Activated naive CD4-positive, alpha-beta T cell (primary cell): ENCODE data around the gene DNM1.
"Not testable (repeated sequence)": the region's sequence is repeated elsewhere in the genome, so short reads cannot be mapped to it uniquely, and the experiment has no call there.

Experiments
- DNase-seq, 4 experiments: peaks; one replicate each; lab custom pipeline; 2025; lab: John Stamatoyannopoulos, UW

Gene DNM1

DNA sequence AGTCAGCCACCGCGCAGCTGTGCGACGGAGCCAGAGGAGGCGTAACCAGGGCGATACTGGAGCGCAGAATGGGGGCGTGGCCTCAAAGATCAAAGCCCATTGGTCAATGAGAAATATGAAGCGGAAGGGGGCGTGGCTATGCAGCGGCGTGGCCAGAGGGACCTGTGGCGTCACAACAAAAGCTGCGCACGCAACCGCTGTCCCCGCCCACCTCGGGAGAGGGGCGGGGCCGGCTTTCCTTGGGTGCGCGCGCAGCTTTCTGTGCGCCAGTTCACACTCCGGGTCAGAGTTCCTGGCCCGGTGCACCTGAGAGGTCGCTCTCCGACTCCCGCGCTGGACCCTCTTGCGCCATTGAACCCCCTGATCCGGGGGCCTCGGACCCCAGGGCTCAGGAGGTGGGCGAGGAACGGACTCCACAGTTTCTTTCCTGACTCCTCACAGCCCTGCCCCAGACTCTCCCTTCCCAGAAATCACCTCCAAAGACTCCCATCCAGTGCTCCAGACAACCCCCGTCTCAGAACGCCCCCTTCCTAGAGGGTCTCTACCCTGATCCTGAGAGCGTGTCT, 72.9 kb downstream of the DNM1 start, which contains the start of gene SWI5:
Gene SWI5 (plus strand): TSS at position 269 of the 566 bp plus-strand sequence.
- peak; percentile 99 to 100 (median 100) for DNase-seq

DNA sequence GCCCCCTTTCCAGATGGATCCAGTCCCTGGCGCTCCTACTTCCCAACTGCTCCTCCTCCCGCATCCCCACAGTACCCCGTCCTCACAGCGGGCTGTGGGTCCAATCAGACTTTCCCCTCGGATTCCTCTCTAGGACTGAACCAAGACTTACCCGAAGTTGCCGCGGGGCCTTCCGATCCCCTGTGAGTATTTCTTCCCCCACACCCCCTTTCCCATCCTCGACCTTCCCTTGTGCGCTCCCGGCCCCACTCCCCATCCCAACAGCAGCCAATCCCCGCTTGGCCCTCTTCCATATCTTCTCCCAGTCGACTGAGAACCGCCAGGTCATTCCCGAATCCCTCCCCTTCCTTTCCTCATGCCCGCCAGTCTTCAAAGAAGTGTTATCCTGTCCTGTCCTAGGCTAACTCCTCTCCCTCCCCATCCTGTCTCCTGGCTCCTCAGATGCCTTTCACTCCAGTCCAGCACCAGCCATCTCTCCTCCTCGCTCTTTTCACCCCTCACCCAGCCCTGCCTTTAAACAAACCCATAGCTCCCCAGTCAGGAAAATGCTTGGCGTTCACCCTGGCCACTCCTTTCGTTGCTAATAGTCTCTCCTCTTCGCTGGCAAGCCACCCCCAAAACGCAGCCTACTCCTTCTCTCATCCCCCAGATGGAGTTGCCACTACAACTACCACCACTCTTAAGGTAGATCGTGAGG, 73.5 kb downstream of the DNM1 start:
- no peak for DNase-seq

- DNase-seq = not testable (repeated sequence)
These were observed 76.2 kb downstream of the DNM1 start for GRCh38 chr9:128279088-128280073.

- no peak for DNase-seq
These were observed 77.0 kb downstream of the DNM1 start for GRCh38 chr9:128280084-128280622.

DNA sequence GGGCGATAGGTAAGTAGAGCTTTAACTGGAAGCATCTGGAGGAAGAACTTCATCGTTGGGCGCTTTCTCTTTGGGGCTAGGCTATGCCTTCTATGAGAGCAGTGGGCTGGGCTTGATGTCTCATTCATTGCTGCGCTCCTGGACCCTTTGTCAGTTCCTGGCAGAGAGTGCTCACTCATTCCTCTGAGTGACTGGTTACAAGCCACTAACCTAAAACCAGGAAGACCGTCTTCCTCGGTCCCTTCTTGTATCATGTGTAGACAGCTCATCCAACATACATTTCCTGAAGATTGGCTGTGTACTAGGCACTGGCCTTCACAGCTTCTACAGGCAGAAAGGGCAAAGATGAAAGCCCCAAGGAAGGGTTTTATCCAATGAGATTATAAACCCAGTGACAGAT, 79.3 kb downstream of the DNM1 start:
- DNase-seq = no peak

GRCh38 chr9:128285033-128285784, 82.0 kb downstream of the DNM1 start:
- no peak for DNase-seq

DNA sequence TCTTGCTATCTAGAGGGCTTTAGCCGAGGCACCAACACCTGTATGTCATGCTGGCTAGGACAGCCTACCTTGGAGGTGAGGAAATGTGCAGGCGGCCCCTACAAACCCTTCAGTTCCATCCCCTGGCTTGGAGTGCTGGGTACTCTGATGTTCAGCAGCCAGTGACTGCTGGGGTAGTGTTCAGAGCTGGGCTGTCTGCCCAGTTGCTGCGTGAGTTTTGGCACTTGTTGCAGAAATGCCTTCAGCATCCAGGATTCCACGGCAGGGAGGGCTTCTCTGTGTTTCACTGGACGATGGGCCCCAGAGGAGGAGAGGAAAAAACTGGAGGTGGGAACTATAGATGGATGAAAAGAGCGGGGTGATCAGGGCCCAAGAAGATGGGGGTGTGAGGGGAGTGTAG, 83.3 kb downstream of the DNM1 start:
- DNase-seq = no peak

GRCh38 chr9:128288273-128289004, 85.3 kb downstream of the DNM1 start:
- no peak for DNase-seq

GRCh38 chr9:128292009-128292408, 88.8 kb downstream of the DNM1 start:
- DNase-seq = no peak

DNA sequence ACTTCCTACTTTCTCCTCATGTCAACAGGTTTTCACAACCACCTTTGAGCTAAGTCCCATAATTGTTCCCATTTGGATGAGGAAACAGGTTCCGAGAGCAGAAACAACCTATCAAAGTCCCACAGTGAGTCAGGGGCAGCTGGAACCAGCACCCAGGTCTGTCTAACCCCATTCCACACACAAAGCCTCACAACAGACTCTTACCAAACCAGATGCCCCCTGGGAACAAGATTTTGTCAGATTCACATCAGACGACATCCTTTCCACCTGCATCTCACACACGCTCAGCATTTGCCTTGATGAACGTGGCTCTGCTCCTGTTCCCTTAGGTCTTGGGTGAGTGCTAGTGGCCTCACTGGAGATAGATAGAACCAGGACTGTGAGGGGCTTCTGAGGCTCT, 89.9 kb downstream of the DNM1 start:
- no peak for DNase-seq

- no peak for DNase-seq
These were observed 91.0 kb downstream of the DNM1 start for GRCh38 chr9:128294142-128294541.

DNA sequence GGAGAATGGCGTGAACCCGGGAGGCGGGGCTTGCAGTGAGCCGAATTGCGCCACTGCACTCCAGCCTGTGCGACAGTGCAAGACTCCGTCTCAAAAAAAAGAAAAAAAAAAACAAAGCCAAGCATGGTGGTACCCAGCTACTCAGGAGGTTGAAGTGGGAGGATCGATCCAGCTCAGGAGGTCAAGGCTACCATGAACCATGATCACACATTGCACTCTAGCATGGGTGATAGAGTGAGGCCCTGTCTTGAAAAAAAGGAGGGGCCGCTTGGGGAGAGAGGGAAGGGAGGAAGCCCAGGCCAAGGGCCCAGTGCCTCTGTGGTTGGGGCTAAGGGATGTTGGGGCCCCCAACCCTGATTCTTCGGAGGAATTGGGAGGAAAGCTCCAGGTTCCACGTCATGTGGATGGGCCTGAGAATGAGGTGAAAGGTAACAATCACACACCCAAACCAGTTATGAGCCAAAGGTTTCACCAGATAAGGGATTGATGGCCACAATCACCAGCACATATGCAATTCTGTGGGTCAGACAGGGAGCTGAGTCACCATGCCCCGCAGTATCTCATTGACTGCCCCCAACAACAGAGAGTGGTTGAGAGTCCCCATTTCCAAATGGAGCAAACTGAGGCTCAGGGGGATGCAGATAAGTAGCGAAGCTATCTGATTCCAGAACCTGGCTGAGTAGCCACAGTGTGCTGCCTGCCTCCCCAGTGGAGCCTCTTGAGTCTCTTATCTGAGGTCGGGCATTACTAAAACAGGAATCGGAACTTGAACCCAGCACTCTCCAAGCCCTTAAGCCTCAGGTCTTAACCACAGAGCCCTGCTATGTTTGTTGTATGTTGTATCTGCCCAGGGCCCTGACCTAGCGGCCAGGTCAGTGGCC, 93.4 kb downstream of the DNM1 start:
- no peak for DNase-seq

- DNase-seq = no peak
These were observed 94.1 kb downstream of the DNM1 start for GRCh38 chr9:128297221-128297773.

GRCh38 chr9:128298535-128299482, 95.6 kb downstream of the DNM1 start:
- DNase-seq = no peak

GRCh38 chr9:128304136-128304970, 101.2 kb downstream of the DNM1 start:
- DNase-seq = no peak
